Measurements from ENCODE around the gene PECR. TPM values are rescaled to one million over a fixed set of nuclear protein-coding genes. Genes with fewer than 3 reads are reported as not detected.

The PECR gene
- total and polyA plus RNA-seq, 2 of the 13 experiments (the other 11 are each of a cell fraction or from before 2014, with no cell fraction given) = 151 to 153 TPM

DNA sequence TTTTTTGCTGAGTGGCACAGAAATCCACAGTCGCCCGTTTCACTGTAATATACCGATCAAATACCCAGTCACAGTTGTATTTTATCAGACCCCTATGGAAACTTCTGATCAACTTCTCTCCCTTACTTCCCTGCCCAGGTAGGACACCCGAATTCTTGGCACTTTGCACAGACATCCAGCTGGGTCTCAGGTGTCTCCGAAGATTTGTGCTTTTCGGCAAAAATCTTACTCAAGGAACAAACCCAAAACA is 68.9 kb downstream of the PECR start (continued):
- TF ChIP-seq BRCA1 (CRISPR knock-in tag; IDR thresholded peaks at IDR 0.05) (no peak), ZNF577 (CRISPR knock-in tag; IDR thresholded peaks at IDR 0.05; ENCODE audit: borderline replicate concordance, low read depth) (no peak), DMTF1 (CRISPR knock-in tag; IDR thresholded peaks at IDR 0.05) (no peak), ZFP62 (CRISPR knock-in tag; IDR thresholded peaks at IDR 0.05) (no peak), GZF1 (CRISPR knock-in tag; IDR thresholded peaks at IDR 0.05) (no peak), ZBTB8A (CRISPR knock-in tag; IDR thresholded peaks at IDR 0.05; ENCODE audit: borderline replicate concordance, low read depth) (no peak), ZMYM3 (CRISPR knock-in tag; IDR thresholded peaks at IDR 0.05) (no peak)
- TF ChIP-seq, protein P1, sequence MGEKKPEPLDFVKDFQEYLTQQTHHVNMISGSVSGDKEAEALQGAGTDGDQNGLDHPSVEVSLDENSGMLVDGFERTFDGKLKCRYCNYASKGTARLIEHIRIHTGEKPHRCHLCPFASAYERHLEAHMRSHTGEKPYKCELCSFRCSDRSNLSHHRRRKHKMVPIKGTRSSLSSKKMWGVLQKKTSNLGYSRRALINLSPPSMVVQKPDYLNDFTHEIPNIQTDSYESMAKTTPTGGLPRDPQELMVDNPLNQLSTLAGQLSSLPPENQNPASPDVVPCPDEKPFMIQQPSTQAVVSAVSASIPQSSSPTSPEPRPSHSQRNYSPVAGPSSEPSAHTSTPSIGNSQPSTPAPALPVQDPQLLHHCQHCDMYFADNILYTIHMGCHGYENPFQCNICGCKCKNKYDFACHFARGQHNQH (CRISPR knock-in tag; IDR thresholded peaks at IDR 0.05) = no peak
- TF ChIP-seq, protein P2, sequence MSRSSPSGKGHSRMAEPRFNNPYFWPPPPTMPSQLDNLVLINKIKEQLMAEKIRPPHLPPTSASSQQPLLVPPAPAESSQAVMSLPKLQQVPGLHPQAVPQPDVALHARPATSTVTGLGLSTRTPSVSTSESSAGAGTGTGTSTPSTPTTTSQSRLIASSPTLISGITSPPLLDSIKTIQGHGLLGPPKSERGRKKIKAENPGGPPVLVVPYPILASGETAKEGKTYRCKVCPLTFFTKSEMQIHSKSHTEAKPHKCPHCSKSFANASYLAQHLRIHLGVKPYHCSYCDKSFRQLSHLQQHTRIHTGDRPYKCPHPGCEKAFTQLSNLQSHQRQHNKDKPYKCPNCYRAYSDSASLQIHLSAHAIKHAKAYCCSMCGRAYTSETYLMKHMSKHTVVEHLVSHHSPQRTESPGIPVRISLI (CRISPR knock-in tag; IDR thresholded peaks at IDR 0.05; ENCODE audit: borderline replicate concordance) = no peak
- TF ChIP-seq, protein P3, sequence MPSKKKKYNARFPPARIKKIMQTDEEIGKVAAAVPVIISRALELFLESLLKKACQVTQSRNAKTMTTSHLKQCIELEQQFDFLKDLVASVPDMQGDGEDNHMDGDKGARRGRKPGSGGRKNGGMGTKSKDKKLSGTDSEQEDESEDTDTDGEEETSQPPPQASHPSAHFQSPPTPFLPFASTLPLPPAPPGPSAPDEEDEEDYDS (CRISPR knock-in tag; IDR thresholded peaks at IDR 0.05) = no peak
